ENCODE measurements around the gene RPL36A.

The RPL36A gene

DNA sequence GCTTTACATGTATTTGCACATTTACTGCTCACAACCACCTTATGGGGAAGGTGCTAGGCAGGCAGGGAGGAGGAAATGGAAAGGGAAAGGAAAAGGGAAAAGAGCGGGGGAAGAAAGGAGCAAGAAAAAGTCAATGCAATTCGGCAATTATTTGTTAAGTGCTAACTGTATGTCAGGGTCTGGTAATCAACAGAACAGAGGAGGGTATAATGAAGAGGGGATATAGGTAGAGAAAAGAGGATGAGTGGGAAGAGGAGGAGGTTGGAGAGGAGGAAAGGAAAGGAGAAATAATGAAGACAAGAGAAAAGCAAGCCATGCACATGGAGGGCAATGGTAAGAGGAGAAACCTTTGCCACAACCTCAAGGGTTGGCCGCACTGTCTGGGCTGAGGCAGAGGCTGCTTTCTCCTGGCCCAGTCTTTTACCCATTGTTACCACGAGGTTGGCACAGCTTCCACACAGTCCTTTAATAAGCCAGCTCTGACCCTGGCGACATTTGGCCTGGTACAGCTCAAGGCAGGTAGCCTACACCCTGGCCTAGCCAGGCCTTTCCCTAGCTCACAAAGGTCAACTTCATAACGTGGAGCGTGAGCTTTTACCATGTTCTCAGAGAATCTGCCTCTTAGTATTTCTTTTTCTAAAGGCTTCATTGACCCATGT, 5.7 kb upstream of the RPL36A start:
- Histone ChIP-seq H3K79me2 (ENCODE audit: insufficient read depth, low read length) (no peaks in the 10 kb centered on the region), H3K9me3 (ENCODE audit: insufficient read depth, low read depth, low read length) (no peaks in the 10 kb centered on the region), H3K4me3 (ENCODE audit: low read length, poor library complexity, severe bottlenecking) (no peak overlapping the region), H3K27me3 (ENCODE audit: insufficient read depth, low read length, poor library complexity, severe bottlenecking) (no peaks in the 10 kb centered on the region), H4K20me1 (ENCODE audit: insufficient read depth, low read length, poor library complexity, severe bottlenecking) (no peaks in the 10 kb centered on the region), H3K4me1 (ENCODE audit: insufficient read depth, low read length, poor library complexity, severe bottlenecking) (no peaks in the 10 kb centered on the region), H3K9ac (ENCODE audit: low read depth, low read length, poor library complexity, severe bottlenecking) (no peak overlapping the region), H2AFZ (ENCODE audit: low read length) (no peak overlapping the region), H3K4me2 (ENCODE audit: low read depth, low read length, poor library complexity, severe bottlenecking) (no peak overlapping the region), H3K36me3 (ENCODE audit: insufficient read depth, low read length) (no peaks in the 10 kb centered on the region), H3F3A (ENCODE audit: low read depth) (no peaks in the 10 kb centered on the region), H3K9me2 (replicated peaks; ENCODE audit: low read depth, low read length) (no peaks in the 10 kb centered on the region)
- no peak for TF ChIP-seq EZH2phosphoT487 (IDR thresholded peaks at IDR 0.05; ENCODE audit: borderline replicate concordance)
- TF ChIP-seq, protein P1, sequence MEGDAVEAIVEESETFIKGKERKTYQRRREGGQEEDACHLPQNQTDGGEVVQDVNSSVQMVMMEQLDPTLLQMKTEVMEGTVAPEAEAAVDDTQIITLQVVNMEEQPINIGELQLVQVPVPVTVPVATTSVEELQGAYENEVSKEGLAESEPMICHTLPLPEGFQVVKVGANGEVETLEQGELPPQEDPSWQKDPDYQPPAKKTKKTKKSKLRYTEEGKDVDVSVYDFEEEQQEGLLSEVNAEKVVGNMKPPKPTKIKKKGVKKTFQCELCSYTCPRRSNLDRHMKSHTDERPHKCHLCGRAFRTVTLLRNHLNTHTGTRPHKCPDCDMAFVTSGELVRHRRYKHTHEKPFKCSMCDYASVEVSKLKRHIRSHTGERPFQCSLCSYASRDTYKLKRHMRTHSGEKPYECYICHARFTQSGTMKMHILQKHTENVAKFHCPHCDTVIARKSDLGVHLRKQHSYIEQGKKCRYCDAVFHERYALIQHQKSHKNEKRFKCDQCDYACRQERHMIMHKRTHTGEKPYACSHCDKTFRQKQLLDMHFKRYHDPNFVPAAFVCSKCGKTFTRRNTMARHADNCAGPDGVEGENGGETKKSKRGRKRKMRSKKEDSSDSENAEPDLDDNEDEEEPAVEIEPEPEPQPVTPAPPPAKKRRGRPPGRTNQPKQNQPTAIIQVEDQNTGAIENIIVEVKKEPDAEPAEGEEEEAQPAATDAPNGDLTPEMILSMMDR (conservative IDR thresholded peaks at IDR 0.05; ENCODE audit: low read length) = no peak

GRCh38 chrX:101385795-101386541, 4.8 kb upstream of the RPL36A start, which contains the start of gene BTK:
Gene BTK, minus strand, starts transcription at chrX:101386191. Its CDS starts 10,907 bp downstream, at chrX:101375284.
- Histone ChIP-seq H3K9ac (ENCODE audit: low read depth, low read length, poor library complexity, severe bottlenecking) (no peak within 1 kb of the TSS), H3K9me2 (replicated peaks; ENCODE audit: low read depth, low read length) (no peaks in the 10 kb centered on the region), H3F3A (ENCODE audit: low read depth) (no peaks in the 10 kb centered on the region), H3K9me3 (ENCODE audit: insufficient read depth, low read depth, low read length) (no peaks in the 10 kb centered on the region), H3K27me3 (ENCODE audit: insufficient read depth, low read length, poor library complexity, severe bottlenecking) (peaks cover 2% of the 10 kb centered on the region), H3K4me3 (ENCODE audit: low read length, poor library complexity, severe bottlenecking) (no peak within 1 kb of the TSS), H2AFZ (ENCODE audit: low read length) (no peak within 1 kb of the TSS), H3K79me2 (ENCODE audit: insufficient read depth, low read length) (peaks cover 2% of the 10 kb centered on the region), H3K4me1 (ENCODE audit: insufficient read depth, low read length, poor library complexity, severe bottlenecking) (no peaks in the 10 kb centered on the region), H3K36me3 (ENCODE audit: insufficient read depth, low read length) (no peaks in the 10 kb centered on the region), H3K4me2 (ENCODE audit: low read depth, low read length, poor library complexity, severe bottlenecking) (no peak within 1 kb of the TSS), H4K20me1 (ENCODE audit: insufficient read depth, low read length, poor library complexity, severe bottlenecking) (no peaks in the 10 kb centered on the region)
- no peak for TF ChIP-seq EZH2phosphoT487 (IDR thresholded peaks at IDR 0.05; ENCODE audit: borderline replicate concordance)
- TF ChIP-seq, protein P1 (conservative IDR thresholded peaks at IDR 0.05; ENCODE audit: low read length) = no peak

DNA sequence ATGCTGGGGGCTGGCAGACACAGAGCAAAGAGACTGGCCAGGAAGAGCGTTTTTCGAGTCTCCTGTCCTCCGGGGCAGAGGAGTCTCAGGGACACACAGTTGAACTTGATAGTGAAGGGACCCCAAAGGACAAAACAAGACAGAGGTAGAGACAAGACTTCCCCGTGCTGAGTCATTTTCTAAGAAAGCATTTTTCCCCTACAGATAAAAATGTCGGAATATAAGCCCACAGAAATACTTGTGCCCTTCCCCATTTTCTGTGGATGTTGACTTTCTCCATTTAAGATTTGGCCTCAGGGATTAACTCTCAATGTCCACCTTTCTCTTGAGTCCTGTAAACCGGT, 4.3 kb upstream of the RPL36A start:
- H3K4me2 ChIP-seq (ENCODE audit: low read depth, low read length, poor library complexity, severe bottlenecking) = no peak overlapping the region
- H2AFZ ChIP-seq (ENCODE audit: low read length) = no peak overlapping the region

More for the DNA sequence above, 4.3 kb upstream of the RPL36A start:
- Histone ChIP-seq H3K36me3 (ENCODE audit: insufficient read depth, low read length) (no peaks in the 10 kb centered on the region), H3K4me1 (ENCODE audit: insufficient read depth, low read length, poor library complexity, severe bottlenecking) (no peaks in the 10 kb centered on the region), H3K9me3 (ENCODE audit: insufficient read depth, low read depth, low read length) (no peaks in the 10 kb centered on the region), H3K79me2 (ENCODE audit: insufficient read depth, low read length) (peaks cover 7% of the 10 kb centered on the region), H4K20me1 (ENCODE audit: insufficient read depth, low read length, poor library complexity, severe bottlenecking) (peaks cover under 1% of the 10 kb centered on the region), H3K27me3 (ENCODE audit: insufficient read depth, low read length, poor library complexity, severe bottlenecking) (peaks cover 5% of the 10 kb centered on the region), H3K4me3 (ENCODE audit: low read length, poor library complexity, severe bottlenecking) (no peak overlapping the region), H3K9me2 (replicated peaks; ENCODE audit: low read depth, low read length) (no peaks in the 10 kb centered on the region), H3F3A (ENCODE audit: low read depth) (no peaks in the 10 kb centered on the region), H3K9ac (ENCODE audit: low read depth, low read length, poor library complexity, severe bottlenecking) (no peak overlapping the region)
- TF ChIP-seq EZH2phosphoT487 (IDR thresholded peaks at IDR 0.05; ENCODE audit: borderline replicate concordance) = no peak
- TF ChIP-seq, protein P1 (conservative IDR thresholded peaks at IDR 0.05; ENCODE audit: low read length) = no peak
